Germinal center (tissue), 1 donor: ENCODE results near the gene OR4E1.
"Not testable (repeated sequence)": the region's sequence is repeated elsewhere in the genome, so short reads cannot be mapped to it uniquely, and the experiment has no call there.

Source experiments
- DNase-seq: peaks from one replicate; pipeline ENCODE4 v3.0.0; 2012; ENCODE audit warnings: mixed read lengths, low spot score

OR4E1 gene

DNA sequence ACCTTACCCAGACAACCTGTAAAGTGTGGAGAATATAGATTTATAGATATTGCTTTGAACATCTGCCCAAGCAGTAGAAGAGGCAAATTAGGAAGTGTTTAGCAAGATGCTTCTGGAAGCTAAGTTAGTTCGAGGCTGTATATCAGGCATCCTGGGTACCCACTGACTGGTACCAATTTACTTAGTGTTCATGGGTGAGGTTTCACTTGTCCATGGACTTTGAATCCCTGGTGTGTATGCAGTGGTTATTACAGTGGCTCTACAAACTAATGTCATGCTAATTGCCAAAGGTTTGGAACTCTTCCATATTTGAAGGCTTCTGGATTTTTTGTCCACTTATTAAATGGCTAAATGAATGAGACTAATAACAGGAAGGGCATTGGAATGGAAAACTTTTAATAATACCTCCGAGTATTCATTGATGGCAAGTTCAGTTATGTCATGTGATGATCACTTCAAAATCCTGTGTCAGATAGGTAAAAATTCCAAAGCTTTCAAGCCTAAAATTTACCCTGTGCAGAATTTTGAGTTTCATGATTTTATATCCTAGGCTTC lies 20.2 kb downstream of the OR4E1 start, which contains the start of gene OR4E2:
OR4E2 (plus strand) TSS at position 505 of the 555 bp plus-strand sequence. CDS start 11,248 bp downstream, outside the sequence.
- DNase-seq = no peak

GRCh38 chr14:21652209-21652808 lies 21.3 kb downstream of the OR4E1 start:
- no peak for DNase-seq

DNA sequence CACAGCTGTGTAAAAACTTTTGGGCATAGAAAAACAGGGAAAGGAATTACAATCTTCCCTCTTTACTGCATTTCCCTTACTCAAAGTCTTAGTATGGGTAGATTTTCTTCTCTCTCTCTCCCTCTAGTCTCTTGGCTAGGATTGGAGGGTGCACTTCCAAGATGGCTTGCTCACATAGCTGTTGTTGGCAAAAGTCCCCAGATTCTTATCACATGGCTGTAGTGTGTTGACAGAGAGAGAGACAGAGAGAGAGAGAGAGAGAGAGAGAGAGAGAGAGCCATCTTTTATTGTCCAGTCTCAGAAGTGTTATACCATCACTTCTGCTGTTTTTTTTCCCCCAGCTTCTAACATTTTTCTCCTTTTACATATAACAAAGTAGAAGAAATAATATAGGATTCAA lies 26.2 kb downstream of the OR4E1 start:
- DNase-seq = no peak

- DNase-seq = no peak
These were observed 30.2 kb downstream of the OR4E1 start for GRCh38 chr14:21643407-21643806.

DNA sequence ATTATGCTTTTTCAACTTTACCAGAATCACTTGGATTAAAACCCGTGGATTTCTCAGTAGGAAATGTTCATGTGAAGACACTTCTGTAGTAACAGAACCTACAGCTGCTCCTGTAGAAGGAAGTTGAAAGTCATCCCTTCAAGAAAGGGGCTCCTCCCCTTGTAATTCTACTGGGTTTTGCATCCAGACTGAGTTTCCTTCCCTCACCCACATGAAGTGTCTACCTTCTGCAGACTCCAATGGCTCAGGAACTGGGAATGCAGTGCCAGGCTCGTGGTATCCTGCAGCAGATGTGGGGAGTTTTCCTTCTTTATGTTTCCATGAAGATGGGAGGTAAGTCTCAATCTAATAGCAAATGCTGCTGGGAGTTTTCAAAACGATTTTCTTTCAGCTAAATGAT lies 30.9 kb downstream of the OR4E1 start:
- no peak for DNase-seq

GRCh38 chr14:21634840-21635239 lies 38.8 kb downstream of the OR4E1 start, which contains the start of gene OR10G2:
TSS of gene OR10G2 (minus strand) at chr14:21634940. CDS start at chr14:21634842, 98 bp downstream.
- no peak for DNase-seq

- no peak for DNase-seq
These were observed 42.5 kb downstream of the OR4E1 start for GRCh38 chr14:21631084-21631483.

GRCh38 chr14:21630503-21630902 lies 43.1 kb downstream of the OR4E1 start:
- DNase-seq = not testable (repeated sequence)

GRCh38 chr14:21626491-21627230 lies 47.0 kb downstream of the OR4E1 start:
- no peak for DNase-seq
